ENCODE data around the gene LMO2.

Gene LMO2

GRCh38 chr11:33885338-33886005, 6.4 kb downstream of the LMO2 start:
- no peak for DNase-seq

DNA sequence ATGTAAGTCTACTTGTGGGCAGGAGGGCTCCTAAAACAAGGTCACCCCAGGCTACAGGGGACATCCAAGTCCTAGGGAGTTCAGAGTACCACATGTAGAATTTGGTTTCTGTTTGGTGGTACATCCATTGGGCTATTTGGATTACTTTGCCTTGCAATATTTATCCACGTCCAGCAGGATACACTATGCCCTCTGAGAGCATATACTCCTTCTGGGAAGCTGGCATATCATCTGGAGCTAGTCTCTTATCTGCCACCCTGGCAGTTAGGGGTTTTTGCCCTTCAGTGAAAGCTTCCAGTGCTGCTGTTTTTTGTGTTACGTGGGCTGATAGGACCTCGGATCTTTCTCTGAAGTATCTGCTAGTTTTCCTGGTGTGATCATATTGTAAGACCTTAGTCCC, 7.3 kb downstream of the LMO2 start:
- DNase-seq, result no peak

GRCh38 chr11:33884035-33884434, 7.8 kb downstream of the LMO2 start:
- DNase-seq, result no peak

- no peak for DNase-seq
Measured at GRCh38 chr11:33881651-33882503, 10.0 kb downstream of the LMO2 start.

- no peak for DNase-seq
Measured at GRCh38 chr11:33880979-33881378, 10.9 kb downstream of the LMO2 start.

GRCh38 chr11:33879375-33879774, 12.5 kb downstream of the LMO2 start:
- DNase-seq, result no peak

- no peak for DNase-seq
Measured at GRCh38 chr11:33877038-33877437, 14.8 kb downstream of the LMO2 start.

GRCh38 chr11:33875621-33876294, 16.1 kb downstream of the LMO2 start:
- no peak for DNase-seq

- no peak for DNase-seq
Measured at GRCh38 chr11:33874910-33875490, 16.9 kb downstream of the LMO2 start.

- DNase-seq, result no peak
Measured at GRCh38 chr11:33874433-33874832, 17.4 kb downstream of the LMO2 start.

GRCh38 chr11:33869481-33870422, 22.1 kb downstream of the LMO2 start:
- DNase-seq, result peak; percentile 19 to 46

DNA sequence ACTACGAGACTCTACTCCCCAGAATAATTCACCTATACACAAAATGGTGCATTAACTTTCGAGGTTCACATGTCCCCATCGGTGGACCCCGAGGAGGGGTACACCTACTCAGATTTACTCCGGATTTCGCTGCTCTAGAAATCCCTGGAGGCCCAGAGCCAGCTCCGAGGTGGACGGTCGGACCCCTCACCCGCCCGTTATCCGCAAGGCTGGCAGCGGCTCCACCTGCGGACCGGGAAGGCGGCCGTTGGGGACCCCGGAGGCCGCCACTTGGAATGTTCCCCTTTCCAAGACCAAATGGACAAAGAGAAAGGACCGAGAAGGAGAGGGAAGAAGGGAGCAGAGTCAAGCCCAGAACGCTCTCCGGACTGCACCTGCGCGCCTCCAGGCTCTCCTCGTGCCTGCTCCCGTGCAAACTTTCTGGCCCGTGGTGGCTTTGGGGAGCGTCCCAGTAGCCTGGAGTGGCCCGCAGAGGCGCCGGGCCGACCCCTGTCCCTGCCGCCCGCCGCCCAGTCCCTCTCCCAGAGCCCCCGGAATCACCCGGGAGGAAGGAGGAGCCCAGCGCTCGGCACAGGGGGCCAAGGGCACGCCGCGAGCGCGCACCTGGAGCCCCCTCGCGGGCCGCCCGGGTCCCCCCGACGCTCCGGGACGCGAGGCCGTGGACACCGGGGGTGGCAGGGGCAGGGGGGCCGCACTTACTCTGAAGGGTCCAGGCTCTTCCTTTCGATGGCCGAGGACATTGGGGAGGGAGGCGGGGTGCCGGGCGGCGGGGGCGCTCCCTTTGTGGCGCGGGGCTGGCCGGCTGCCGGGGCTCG, 23.0 kb downstream of the LMO2 start:
- DNase-seq, result no peak

DNA sequence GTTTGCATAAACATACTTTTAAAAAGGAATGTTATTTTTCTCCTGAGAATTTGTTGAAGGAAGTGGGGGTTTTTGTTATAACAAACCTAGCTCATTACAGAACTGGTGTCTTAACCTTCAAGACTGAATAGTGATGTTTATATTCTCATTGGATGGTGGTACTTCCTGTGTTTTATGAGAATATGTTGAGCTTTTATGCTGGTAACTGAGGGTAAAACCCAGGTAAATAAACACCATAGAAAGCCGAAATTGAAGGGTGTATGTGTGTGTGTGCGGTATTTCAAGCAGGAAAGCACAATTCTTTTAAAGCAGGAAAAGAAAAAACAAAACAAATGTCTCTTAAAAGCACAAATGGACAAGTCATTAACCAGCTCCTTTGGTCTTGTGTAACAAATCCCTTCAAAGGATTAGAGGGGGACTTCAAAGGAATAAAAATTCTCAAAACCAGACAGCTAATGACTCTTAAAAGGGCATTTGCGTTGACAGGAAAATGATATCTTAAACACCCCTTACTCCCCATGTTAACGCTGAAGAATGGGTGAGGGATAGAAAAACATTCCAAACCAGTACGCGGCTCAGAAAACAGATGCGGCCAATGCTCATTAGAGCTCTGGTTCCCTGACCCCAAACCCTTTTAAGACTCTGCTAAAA, 23.8 kb downstream of the LMO2 start:
- no peak for DNase-seq

- DNase-seq, result no peak
Measured at GRCh38 chr11:33867561-33867960, 24.3 kb downstream of the LMO2 start.

DNA sequence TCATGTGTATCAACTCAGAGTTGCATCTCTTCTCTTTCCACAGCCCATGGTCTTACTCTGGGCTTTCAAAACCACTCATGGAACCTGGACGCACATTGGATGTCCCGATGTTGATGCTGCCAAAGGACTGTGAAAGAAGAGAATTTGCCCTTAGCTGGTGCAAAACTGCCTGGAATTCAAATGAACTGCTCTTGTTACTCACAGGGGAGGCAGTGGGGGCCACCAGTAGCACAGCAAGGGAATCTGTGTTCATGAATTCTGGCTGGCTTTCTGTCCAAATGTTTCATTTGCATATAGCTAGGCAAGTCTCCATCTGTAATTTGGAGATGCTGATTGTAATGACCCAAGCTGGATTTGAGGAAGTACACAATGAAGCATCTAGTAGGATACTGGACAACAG, 24.9 kb downstream of the LMO2 start:
- DNase-seq, result peak in 1 of 2 experiments; percentile 11

- no peak for DNase-seq
Measured at GRCh38 chr11:33864479-33864878, 27.4 kb downstream of the LMO2 start.

DNA sequence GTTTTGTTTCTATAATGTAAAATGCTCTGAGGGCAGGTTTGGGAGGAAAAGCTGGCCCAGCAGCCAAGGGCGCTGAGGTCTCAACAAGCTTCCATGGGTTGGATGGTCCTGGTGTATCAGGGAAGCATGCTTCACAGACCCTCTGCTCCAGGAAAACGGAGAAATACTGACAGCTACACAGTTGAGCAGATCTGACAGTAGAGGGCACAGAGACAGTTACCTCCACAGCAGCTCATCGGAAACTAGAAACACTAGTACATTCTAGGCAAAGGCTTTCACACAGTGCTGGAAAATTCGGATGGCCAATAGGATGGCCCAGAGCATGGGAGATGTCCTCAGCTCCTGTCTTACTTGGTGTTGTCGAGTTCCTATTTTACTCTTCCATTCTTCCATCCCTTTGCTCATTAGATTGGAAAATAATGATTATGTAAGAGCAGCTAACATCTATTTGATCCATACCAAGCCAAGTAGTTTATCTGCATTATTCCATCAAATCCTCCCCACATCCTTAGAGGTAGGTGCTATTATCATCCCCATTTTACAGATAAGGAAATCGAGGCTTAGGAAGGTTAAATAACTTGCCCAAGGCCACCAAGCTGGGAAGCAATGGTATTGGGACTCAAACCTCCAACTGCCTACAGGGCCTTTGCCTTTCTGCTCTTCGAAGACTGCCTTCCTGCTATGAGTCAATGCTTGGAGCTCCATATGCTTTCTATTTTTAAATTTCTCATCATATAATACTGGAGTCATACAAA, 28.3 kb downstream of the LMO2 start:
- no peak for DNase-seq

GRCh38 chr11:33861941-33862589, 29.8 kb downstream of the LMO2 start:
- peak; percentile 60 to 87 for DNase-seq

DNA sequence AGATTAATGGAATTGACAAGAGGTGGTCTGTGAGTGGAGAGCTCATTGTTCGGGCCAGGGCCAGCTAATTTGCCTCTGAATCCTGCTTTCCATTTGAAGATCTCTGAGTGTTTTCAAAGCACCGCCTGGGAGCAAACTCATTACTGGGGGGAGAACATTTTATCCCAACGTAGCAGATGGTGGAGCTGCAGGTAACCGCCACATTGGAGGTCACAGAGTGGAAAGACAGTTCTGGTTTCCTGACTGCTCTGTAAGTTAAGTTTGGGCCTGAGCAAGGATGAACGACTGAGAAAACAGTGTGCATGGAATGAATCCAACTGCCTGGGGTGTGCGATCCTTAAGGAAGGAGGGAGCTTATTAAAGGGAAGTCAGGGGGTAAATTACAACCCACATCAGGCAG, 30.5 kb downstream of the LMO2 start:
- DNase-seq, result peak in 1 of 2 experiments; percentile 64

All from NCI-H446 (cell line).